ENCODE data around the gene CCDC197. TPM values are rescaled to one million over a fixed set of nuclear protein-coding genes. Genes with fewer than 3 reads are reported as not detected.

CCDC197 gene
- total RNA-seq, 1 experiment from 2014 or later, result not detected

DNA sequence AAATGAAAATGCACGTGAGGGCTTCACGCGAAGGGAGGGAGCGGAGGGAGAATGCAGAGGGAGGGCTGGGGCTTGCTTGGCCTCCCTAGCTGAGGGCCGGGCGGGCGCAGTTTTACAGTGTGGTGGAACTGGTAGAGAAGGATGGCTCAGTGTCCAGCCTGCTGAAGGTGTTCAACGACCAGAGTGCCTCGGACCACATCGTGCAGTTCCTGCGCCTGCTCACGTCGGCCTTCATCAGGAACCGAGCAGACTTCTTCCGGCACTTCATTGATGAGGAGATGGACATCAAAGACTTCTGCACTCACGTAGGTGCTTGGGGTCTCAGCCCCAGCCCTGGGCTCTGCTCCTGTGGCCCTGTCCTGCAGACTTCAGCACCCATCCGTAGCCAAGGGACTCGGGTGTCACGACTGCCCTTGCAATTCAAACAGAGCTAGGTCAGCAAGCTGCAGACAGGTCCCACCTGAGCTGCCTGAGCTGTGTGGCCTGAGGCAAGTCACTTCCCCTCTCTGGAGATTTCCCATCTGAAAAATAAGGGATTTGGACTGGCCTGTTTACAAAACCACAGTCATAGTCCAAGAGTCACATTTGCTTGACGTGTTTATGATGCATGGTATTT, 47.5 kb downstream of the CCDC197 start:
- H3K56ac ChIP-seq (ENCODE audit: insufficient read length, low read depth, low read length), result no peak overlapping the region
- no peak overlapping the region for H2AK5ac ChIP-seq (ENCODE audit: insufficient read length, low read length)
- no peak overlapping the region for H2BK15ac ChIP-seq (ENCODE audit: low read depth, low read length)
- H4K20me1 ChIP-seq (ENCODE audit: control insufficient read depth, insufficient read depth, insufficient read length), result no peaks in the 10 kb centered on the region
- no peak overlapping the region for H3K4me3 Mint-ChIP-seq
- no peak overlapping the region for H3K27ac Mint-ChIP-seq
- H4K91ac ChIP-seq (ENCODE audit: insufficient read length, low read depth, low read length), result no peak overlapping the region
- no peak overlapping the region for H2BK12ac ChIP-seq (ENCODE audit: insufficient read length, low read depth, low read length)
- H3K79me2 ChIP-seq (ENCODE audit: insufficient read depth, low read length), result no peaks in the 10 kb centered on the region
- WGBS (ENCODE audit: extremely low coverage, insufficient read length, low lambda C conversion rate), result no CpG with 5 or more reads among the region's 20 CpGs
- peaks cover 0 to 9% of the 10 kb centered on the region in 2 experiments; a peak in 2 of 4 replicates for H3K4me1 Mint-ChIP-seq
- no peak overlapping the region for H3K4ac ChIP-seq (ENCODE audit: low read depth, low read length)
- no peak overlapping the region for H2BK120ac ChIP-seq (ENCODE audit: low read depth, low read length, poor library complexity, severe bottlenecking)
- no peak overlapping the region for H4K8ac ChIP-seq (replicated peaks; ENCODE audit: insufficient read length, low read depth, low read length)
- TF ChIP-seq, protein P1, sequence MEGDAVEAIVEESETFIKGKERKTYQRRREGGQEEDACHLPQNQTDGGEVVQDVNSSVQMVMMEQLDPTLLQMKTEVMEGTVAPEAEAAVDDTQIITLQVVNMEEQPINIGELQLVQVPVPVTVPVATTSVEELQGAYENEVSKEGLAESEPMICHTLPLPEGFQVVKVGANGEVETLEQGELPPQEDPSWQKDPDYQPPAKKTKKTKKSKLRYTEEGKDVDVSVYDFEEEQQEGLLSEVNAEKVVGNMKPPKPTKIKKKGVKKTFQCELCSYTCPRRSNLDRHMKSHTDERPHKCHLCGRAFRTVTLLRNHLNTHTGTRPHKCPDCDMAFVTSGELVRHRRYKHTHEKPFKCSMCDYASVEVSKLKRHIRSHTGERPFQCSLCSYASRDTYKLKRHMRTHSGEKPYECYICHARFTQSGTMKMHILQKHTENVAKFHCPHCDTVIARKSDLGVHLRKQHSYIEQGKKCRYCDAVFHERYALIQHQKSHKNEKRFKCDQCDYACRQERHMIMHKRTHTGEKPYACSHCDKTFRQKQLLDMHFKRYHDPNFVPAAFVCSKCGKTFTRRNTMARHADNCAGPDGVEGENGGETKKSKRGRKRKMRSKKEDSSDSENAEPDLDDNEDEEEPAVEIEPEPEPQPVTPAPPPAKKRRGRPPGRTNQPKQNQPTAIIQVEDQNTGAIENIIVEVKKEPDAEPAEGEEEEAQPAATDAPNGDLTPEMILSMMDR (conservative IDR thresholded peaks at IDR 0.05), result no peak
- no peak overlapping the region for H3K18ac ChIP-seq (ENCODE audit: insufficient read length, low read depth, low read length)
- H3K9me3 Mint-ChIP-seq, result no peaks in the 10 kb centered on the region
- no peaks in the 10 kb centered on the region for H3K27me3 ChIP-seq (ENCODE audit: insufficient read depth, low read length)
- H3K79me1 ChIP-seq (ENCODE audit: insufficient read depth, low read depth, low read length, poor library complexity, severe bottlenecking), result no peaks in the 10 kb centered on the region
- no peak overlapping the region for H3K4me2 ChIP-seq (ENCODE audit: insufficient read depth, insufficient read length, low read length)
- no peak overlapping the region for H3K23ac ChIP-seq (ENCODE audit: insufficient read length, low read depth, low read length)
- no peak overlapping the region for H3T11ph ChIP-seq (ENCODE audit: low read length)
- H3K36me3 Mint-ChIP-seq (ENCODE audit: insufficient read depth in 1 of 3, low read depth in 3 of 3), result peaks cover 0 to 56% (median 38%) of the 10 kb centered on the region in 3 experiments
- no peaks in the 10 kb centered on the region for H3K9me3 ChIP-seq (ENCODE audit: control insufficient read depth, low read depth, low read length)
- H3K23me2 ChIP-seq (ENCODE audit: insufficient read length, low read depth, low read length, poor library complexity, severe bottlenecking), result no peaks in the 10 kb centered on the region
- no peak overlapping the region for H2AFZ ChIP-seq (ENCODE audit: low read length)
- H2BK20ac ChIP-seq (ENCODE audit: low read depth, low read length, poor library complexity, severe bottlenecking), result no peak overlapping the region
- no peak overlapping the region for H3K27ac ChIP-seq (ENCODE audit: insufficient read length, low read depth, low read length)
- H3K14ac ChIP-seq (ENCODE audit: insufficient read depth, low read length), result no peak overlapping the region; the same call in 1 of the 2 replicates
- no peaks in the 10 kb centered on the region for H3K27me3 Mint-ChIP-seq (ENCODE audit: low read depth)
- H4K5ac ChIP-seq (ENCODE audit: insufficient read length, low read depth, low read length), result no peak overlapping the region
- H2BK5ac ChIP-seq (ENCODE audit: insufficient read length, low read length), result no peak overlapping the region
- DNase-seq, result no peak
- H3K9ac ChIP-seq (ENCODE audit: extremely low read depth, insufficient read length, low read length), result no peak overlapping the region
- H3K4me1 ChIP-seq (ENCODE audit: insufficient read depth, low read length), result no peaks in the 10 kb centered on the region

Data from H9 (cell line).